Prostate gland (tissue), 2 donors: ENCODE data around the gene EEFSEC.

Source experiments
- POLR2AphosphoS5 ChIP-seq: sonication (generic); formaldehyde crosslinking; IDR thresholded peaks from one replicate; pipeline ENCODE4 v1.6.1; 2017; ENCODE audit warnings: antibody characterized with exemption
- TF ChIP-seq, protein P1 (sequence below), 4 experiments: fragments of 200-600 bp in 2 of 4; fragments of 450-650 bp in 2 of 4; sonication (generic) in 2 of 4; IDR thresholded peaks; 1 replicate in 3 of 4; 2 replicates in 1 of 4; pipeline ENCODE4 v1.5.1; 2016 to 2019; ENCODE audit warnings: antibody characterized with exemption in 4 of 4, mild to moderate bottlenecking in 2 of 4, moderate library complexity in 2 of 4

- TF ChIP-seq, protein P1, sequence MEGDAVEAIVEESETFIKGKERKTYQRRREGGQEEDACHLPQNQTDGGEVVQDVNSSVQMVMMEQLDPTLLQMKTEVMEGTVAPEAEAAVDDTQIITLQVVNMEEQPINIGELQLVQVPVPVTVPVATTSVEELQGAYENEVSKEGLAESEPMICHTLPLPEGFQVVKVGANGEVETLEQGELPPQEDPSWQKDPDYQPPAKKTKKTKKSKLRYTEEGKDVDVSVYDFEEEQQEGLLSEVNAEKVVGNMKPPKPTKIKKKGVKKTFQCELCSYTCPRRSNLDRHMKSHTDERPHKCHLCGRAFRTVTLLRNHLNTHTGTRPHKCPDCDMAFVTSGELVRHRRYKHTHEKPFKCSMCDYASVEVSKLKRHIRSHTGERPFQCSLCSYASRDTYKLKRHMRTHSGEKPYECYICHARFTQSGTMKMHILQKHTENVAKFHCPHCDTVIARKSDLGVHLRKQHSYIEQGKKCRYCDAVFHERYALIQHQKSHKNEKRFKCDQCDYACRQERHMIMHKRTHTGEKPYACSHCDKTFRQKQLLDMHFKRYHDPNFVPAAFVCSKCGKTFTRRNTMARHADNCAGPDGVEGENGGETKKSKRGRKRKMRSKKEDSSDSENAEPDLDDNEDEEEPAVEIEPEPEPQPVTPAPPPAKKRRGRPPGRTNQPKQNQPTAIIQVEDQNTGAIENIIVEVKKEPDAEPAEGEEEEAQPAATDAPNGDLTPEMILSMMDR (IDR thresholded peaks at IDR 0.05) = no peak
- no peak for TF ChIP-seq POLR2AphosphoS5
These were observed 64.6 kb downstream of the EEFSEC start for GRCh38 chr3:128217702-128218547.
